Coronary artery (tissue), 2 donors: Measurements from ENCODE around the gene KCNN2.

Experiments used
- DNase-seq: peaks from one replicate; pipeline ENCODE4 v3.0.0-alpha.2; 2017; ENCODE audit warnings: low spot score
- H3K27ac ChIP-seq, 2 donors: fragments of 200-600 bp; sonication (generic); one replicate each; pipeline ENCODE4 v1.5.1; 2016 to 2019
- H3K4me3 ChIP-seq: fragments of 200-600 bp; sonication (generic); 2 replicates; pipeline ENCODE4 v1.5.1; 2016; ENCODE audit warnings: mild to moderate bottlenecking, moderate library complexity
- TF ChIP-seq, protein P1 (sequence below): fragments of 200-600 bp; sonication (generic); IDR thresholded peaks from one replicate; pipeline ENCODE4 v1.5.1; 2019; ENCODE audit warnings: antibody characterized with exemption

KCNN2 gene

DNA sequence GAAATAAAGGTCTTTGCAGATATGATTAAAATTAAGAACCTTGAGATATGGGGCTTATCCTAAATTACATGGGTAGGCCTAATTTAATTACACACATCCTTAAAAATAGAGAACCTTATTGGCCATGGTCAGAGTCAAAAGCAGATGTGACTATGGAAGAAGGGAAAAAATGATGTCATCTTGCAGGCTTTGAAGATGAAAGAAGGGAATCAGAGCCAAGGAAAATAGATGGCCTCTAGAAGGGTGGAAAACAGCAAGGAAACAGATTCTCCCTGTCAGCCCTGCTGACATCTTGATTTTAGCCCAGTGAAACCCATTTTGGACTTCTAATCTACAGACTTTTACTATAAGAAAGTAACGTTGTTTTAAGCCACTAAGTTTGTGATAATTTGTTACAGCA is 37.6 kb upstream of the KCNN2 start:
- H3K4me3 ChIP-seq, result no peak overlapping the region
- TF ChIP-seq, protein P1, sequence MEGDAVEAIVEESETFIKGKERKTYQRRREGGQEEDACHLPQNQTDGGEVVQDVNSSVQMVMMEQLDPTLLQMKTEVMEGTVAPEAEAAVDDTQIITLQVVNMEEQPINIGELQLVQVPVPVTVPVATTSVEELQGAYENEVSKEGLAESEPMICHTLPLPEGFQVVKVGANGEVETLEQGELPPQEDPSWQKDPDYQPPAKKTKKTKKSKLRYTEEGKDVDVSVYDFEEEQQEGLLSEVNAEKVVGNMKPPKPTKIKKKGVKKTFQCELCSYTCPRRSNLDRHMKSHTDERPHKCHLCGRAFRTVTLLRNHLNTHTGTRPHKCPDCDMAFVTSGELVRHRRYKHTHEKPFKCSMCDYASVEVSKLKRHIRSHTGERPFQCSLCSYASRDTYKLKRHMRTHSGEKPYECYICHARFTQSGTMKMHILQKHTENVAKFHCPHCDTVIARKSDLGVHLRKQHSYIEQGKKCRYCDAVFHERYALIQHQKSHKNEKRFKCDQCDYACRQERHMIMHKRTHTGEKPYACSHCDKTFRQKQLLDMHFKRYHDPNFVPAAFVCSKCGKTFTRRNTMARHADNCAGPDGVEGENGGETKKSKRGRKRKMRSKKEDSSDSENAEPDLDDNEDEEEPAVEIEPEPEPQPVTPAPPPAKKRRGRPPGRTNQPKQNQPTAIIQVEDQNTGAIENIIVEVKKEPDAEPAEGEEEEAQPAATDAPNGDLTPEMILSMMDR, result no peak
- no peak for DNase-seq
- H3K27ac ChIP-seq, result no peak overlapping the region

DNA sequence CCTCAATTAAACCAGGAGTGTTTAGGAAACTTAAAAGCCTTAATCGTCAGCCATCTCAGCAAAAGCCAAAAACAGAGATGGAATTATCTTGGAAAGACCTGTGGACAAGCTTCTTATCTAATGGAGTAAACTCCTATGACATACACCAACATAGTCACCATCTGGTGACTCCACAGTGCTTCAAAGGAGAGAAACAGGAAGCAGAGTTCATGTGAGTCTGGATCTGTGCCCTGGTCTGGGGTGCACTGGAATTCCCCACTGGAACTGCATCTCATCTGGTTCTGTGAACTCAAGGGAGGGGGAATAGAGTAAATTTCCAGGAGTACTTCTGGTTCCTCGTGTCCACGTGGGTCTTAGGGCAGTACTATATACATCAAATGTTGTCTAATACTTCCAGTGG is 36.3 kb upstream of the KCNN2 start:
- Histone ChIP-seq H3K27ac (no peak overlapping the region), H3K4me3 (no peak overlapping the region)
- TF ChIP-seq, protein P1, result no peak
- no peak for DNase-seq

DNA sequence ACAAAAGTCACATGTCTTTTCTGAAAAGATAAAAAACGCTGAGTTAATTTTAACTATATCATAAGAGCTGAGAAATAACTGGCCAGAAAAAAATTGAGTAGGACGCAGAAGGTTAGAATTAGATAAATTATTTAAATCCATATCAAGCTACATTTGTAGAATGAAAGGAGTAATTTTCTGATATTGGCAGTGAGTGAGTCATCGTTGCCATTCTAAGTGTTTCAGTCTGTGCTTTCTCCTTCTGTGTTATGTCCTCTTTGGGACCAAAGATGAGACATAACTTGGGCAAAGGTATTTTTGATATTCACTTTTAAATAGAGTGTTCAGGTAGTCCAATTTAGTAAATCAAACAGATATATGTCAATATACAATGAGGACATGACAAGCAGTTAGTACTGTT is 34.4 kb upstream of the KCNN2 start:
- Histone ChIP-seq H3K27ac (no peak overlapping the region), H3K4me3 (no peak overlapping the region)
- TF ChIP-seq, protein P1, result no peak
- no peak for DNase-seq

DNA sequence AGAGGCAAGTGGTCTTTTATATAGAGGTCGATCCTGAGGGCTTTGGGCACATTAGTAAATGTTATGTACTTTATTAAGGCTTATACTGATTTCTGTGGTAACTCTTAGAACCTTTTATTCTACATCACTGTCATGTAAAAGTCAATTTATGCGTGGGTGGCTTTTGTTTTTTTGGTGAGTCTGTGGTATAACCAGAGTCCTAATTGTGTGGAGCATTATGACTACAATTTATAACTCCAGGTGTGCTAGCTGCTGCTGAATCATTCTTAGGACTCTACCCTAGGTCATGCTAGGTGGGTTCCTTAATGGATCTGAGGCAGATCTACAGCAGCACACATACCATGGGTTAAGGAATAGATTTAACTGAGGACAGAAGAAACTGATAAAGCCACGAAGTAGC is 33.9 kb upstream of the KCNN2 start:
- Histone ChIP-seq H3K4me3 (no peak overlapping the region), H3K27ac (no peak overlapping the region)
- no peak for DNase-seq
- TF ChIP-seq, protein P1, result no peak

DNA sequence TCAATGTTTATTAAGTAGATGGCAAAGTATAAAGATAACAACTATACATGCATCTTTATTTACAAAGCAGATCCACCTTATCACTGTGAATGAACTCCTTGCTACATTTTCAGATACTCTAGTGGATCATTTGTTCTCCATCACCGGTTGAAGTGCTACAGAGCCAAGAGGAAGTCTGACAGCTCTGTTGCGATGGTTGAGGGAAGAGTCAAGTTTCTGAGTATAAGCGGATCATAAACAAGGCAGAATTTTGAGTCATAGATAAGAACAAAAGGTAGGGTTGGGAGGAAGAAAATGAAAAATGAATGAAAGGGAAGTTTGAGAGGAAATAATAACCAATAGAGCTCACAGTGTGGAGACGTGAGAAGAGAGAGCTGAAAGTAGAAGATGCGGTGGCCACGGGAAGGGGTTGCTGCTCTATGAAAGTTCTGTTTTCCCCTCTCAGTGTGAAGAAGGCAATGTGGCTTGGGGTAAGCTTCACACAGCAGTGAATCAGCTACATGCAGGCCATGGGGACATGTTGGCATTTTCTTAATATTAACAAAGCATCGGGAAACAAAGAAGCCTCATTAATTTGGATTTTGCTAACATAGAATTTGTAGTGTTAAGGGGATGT is 30.8 kb upstream of the KCNN2 start:
- no peak overlapping the region for H3K4me3 ChIP-seq
- DNase-seq, result no peak
- H3K27ac ChIP-seq, result no peak overlapping the region
- TF ChIP-seq, protein P1, result no peak

DNA sequence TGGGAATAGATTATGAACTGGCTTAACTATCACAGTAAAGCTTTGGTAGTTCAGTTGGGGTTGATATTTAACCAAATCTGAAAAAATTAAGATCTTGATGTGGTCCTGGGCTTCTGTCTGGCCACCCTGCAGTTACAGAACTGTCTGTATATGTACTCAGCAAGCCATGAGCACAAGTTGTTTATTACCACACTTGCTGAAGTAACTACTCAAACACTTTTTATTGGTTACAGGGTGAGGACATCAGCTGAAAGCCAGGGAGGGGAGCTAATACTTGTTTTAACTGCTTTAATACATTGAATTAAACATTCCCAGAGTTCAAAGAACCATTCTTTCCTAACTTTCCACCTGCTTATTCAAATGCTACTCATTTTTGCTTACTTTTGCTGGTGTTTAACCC is 29.4 kb upstream of the KCNN2 start:
- TF ChIP-seq, protein P1, result no peak
- Histone ChIP-seq H3K27ac (no peak overlapping the region), H3K4me3 (no peak overlapping the region)
- no peak for DNase-seq

DNA sequence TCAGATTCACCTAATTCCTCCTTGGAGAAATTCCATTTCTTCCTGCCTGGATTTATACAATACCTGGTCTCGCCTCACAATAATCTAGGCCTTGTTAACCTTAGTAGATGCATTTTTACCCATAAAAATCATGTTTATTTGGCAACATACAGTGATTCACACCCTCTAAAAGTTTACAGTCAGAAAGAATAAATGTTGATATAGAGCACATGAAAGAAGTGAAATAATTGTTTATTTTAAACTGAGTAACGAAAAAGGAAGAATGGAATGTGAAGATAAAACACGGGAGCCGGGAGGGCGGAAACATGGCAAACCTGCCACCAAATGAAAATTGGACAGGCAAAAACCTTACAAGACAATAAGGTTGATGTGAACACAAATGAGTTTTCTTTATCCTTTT is 28.9 kb upstream of the KCNN2 start:
- DNase-seq, result no peak
- TF ChIP-seq, protein P1, result no peak
- H3K4me3 ChIP-seq, result no peak overlapping the region
- H3K27ac ChIP-seq, result no peak overlapping the region
